Hematopoietic multipotent progenitor cell treated with erythropoietin and hydrocortisone succinate and interleukin-3 and kit ligand, for 8 days (in vitro differentiated cells): ENCODE data around the gene DCLRE1B.

ENCODE experiments used
- DNase-seq: peaks from one replicate; pipeline ENCODE4 v3.0.0-alpha.2; 2015

The DCLRE1B gene

DNA sequence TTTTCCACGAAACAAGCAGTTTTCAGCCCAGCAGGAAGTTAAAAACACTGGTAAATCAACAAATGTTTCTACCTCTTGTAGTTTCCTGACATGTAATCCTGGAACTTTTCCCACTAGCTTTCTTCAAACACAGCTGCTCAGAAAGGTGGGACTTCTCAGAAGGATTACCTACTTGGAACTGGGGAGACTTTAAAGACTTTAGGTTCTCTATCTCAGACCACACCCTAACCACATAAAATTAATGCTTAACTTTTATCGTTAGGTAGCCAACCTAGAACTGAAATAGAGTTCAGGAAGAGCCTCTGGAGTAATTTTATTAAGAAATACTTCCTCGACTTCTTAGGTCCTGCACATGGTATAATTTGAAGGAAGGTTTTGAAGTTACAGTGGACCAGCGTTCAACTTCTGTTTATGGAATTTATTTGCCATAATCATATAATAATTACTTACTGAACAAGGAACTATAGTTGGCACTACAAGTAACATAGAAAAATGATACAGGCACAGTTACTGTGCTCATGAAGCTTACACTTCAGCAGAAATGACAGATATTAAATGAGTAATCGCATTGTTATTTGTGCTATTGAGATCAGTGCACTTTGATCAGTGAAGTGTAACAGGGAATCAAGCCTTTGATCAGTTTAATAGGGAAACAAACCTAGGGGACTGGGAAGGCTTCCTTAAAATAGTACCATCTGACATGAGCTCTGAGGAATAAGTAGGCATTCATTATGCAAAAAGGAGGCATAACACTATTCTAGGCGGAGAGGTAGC, 17.5 kb upstream of the DCLRE1B start, which contains the start of gene BCL2L15:
Gene BCL2L15 (minus strand): TSS at position 180 of the 774 bp plus-strand sequence. CDS start 206 bp downstream, outside the sequence.
- DNase-seq, result peak; percentile 66

DNA sequence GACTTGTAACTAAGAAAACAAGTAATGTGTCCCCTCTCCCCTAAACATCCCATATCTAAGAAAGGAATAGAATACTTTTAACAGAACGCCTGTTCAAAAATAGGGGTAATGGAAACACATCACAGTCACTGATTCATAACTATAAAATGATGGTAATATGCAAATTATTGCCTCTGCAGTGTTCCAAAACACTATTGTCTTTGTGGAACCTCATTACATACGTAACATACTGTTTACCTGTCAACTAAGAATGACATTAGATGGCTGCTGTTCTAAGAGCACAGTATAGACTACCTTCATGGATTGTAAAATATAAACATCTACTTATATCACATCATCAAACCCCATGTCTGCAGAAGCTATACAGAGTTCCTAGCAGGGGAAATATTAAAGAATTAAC, 14.3 kb upstream of the DCLRE1B start:
- no peak for DNase-seq

- no peak for DNase-seq
Observed at GRCh38 chr1:113891631-113892220, 13.4 kb upstream of the DCLRE1B start.

- DNase-seq, result no peak
Observed at GRCh38 chr1:113893267-113893666, 11.9 kb upstream of the DCLRE1B start.

- no peak for DNase-seq
Observed at GRCh38 chr1:113895098-113895497, 10.0 kb upstream of the DCLRE1B start.

- no peak for DNase-seq
Observed at GRCh38 chr1:113895961-113896360, 9.2 kb upstream of the DCLRE1B start.

- no peak for DNase-seq
Observed at GRCh38 chr1:113898241-113898814, 6.8 kb upstream of the DCLRE1B start.

DNA sequence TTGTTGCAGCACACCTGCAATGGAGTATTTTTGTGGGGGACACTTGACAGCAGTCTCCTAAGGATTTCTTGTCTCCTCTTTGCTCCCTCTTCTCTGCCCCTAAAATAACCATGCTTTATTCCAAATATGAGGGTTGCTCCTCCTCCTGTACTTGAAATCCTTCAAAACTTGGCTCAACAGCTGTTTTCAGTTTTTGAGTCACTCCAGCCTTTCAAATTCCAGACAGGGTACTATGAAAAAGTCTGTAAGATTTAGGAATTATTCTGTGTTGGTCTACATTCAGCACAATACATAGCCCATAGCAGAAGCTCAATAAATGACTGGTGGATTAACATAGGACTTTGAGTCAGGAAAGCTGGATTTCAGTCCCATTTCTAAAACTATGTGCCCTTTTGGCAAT, 6.0 kb upstream of the DCLRE1B start:
- DNase-seq, result no peak

GRCh38 chr1:113901191-113901590, 3.9 kb upstream of the DCLRE1B start:
- no peak for DNase-seq

DNA sequence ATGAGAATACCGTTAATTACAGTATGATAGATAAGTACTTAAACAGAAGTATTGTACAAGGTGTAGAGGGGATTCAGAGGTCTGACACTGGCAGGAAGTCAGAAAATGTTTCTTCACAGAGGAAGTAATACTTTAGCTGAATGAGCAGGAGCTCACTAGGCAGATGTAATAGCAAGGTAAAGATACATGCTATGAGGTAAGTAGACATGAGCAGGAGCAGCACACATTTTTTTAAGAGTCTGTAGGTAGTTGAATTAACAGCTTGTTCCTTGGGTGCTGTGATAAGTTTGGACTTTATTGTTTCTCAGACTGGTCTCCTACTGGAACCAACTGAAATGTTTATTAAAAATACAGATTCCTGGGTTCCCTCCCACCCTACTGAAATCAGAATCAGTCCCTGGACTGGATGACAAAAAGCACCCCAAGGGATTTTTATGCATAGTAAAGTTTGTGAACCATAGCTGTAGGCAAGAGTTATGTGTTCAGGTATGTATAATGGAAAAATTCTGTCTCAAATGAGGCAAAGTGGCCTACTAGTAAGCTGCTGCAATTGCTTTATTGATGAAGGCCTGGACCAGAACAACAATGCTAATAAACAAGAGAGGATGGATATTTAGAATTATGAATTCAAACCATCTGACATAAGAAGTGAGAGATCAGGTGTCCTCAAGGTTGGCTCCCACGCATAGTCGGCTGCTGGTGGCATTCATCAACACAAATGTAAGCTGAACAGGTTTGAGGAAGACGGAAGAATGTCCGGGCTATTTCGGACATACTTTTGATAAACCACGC, 1.4 kb upstream of the DCLRE1B start:
- DNase-seq, result peak; percentile 23

- no peak for DNase-seq
Observed at GRCh38 chr1:113904293-113904673, 843 bp upstream of the DCLRE1B start.

- no peak for DNase-seq
Observed at GRCh38 chr1:113905435-113905861, 322 bp downstream of the DCLRE1B start.

DNA sequence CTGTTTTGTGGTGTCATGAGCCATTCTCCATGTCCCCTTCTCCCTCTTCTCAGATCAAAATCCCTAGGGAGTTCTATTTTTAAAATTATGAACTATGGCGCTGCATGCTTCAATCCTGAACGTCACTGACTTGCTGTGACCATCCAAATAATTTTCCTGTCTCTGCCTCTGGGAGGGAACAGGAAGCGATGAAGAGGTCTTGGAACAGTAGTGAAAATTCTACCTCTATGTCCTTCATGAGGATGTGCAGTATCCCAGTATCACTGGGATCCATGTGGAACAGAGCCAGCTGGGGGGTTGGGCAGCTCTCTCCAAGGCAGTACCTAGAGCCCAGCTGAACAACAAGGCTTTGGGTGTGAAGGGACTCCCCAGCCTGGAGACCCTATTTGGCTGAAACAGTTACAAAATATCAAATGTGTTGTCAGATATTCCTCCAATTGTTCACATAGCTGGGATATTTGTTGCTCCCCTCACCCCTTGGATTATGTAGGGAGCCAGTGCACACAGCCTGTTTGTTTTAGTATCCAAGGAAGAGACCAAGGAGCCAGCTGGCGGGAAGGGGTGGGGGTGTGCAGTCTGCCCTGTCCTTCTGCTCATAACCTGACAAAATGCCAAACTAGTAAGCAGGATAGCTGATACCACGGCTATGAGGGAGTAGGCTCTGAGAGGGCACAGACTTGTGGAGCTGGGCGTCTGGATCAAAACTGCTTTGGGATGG, 7.6 kb downstream of the DCLRE1B start:
- DNase-seq, result peak; percentile 86

DNA sequence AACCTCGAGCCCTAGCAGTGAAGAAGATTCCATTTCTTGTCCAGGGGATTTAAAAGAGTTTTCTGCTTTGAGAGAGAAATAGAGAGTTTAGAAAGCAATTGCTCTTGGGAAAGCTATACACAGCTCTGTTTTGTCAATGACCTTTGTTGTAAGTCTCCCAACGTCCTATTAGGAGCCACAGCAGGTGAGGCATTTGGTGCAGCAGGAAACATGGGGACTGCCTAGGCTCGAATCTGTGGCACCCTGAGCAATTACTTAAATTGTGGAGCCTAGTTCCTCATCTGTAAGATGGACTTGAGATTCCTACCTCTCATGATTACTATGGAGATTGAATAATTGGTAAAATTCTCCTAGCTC, 8.2 kb downstream of the DCLRE1B start:
- DNase-seq, result no peak

- peak; percentile 100 for DNase-seq
Observed at GRCh38 chr1:113913887-113914664, 8.9 kb downstream of the DCLRE1B start.

- DNase-seq, result no peak
Observed at GRCh38 chr1:113916974-113917373, 11.8 kb downstream of the DCLRE1B start.

DNA sequence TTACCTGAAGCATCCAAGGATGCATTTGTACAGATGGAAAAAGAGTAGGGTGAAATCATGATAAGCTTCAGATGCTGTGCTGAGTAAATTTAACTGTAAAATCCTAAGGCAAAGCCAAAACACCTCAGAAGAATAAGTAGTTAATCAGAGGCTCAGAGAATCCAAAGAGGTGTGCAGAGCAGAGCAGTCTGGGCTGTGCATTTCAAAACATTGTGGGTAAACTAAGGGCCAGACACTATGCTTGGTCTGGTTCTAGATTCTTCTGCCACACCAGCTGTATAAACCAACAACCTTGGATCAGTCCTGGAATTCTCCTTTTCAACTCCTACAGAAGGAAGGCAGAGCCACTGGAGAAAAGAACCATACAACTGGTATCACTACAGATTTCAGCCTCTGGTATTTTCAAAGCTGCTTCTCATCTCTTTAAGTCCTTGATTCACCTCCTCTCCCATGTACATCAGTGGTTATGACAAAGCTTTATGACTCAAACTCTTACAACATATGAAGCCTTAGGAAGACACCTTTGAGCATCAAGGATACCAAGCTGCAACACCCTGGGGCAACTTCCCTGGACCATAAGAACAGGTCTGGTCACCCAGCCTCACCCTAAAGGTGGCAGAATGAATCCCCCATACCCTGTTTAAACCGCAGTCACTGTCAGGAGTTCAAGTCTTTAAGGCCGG, 12.4 kb downstream of the DCLRE1B start:
- DNase-seq, result no peak

DNA sequence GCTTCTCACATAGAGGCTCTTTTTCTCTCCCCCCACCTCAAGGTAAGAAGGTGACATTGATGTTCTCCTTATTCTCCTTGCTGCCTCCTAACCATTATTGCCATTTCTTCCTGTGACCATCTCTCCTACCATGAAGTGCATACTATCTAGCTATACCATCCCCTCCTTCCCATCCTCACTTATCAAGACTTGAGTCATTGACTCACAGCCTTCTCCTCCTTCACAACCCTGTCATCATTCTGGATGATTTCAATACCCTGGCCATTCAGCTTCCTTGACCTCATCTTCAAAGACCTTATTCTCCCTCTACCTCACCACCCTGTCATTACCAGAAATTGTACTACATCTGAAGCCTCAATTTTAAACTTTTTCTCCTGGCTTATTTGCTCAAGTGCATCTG, 13.1 kb downstream of the DCLRE1B start:
- no peak for DNase-seq

GRCh38 chr1:113922957-113923356, 17.8 kb downstream of the DCLRE1B start:
- no peak for DNase-seq

DNA sequence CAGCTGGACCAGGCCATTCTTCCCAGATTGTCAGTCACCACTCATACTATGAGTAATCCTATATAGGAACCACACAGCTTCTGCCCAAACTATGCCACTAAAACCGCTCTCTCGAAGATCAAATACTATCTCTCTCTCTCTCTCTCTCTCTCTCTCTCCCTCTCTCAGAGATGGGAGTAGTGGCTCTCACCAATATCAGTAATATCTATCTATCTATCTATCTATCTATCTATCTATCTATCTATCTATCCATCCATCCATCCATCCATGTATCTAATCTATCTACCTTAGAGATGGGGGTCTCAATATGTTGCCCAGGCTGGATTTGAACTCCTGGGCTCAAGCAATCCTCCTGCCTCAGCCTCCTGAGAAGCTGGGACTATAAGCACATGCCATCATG, 19.3 kb downstream of the DCLRE1B start:
- DNase-seq, result no peak

- peak; percentile 46 for DNase-seq
Observed at GRCh38 chr1:113928187-113928930, 23.2 kb downstream of the DCLRE1B start.
